ENCODE data around the gene BRME1.

GRCh38 chr19:13861392-13861713, 44.6 kb downstream of the BRME1 start:
- TF ChIP-seq POLR2A (IDR thresholded peaks at IDR 0.05; ENCODE audit: low read depth, low read length), result no peak
- TF ChIP-seq POLR2AphosphoS5 (IDR thresholded peaks at IDR 0.05; ENCODE audit: low read depth, low read length), result no peak
- TF ChIP-seq TAF1 (IDR thresholded peaks at IDR 0.05; ENCODE audit: borderline replicate concordance, low read depth, low read length), result no peak

Measured in GM12892 (cell line).